NCI-H748 treated with DMSO at 0.1 percent for 48 hours (cell line): ENCODE measurements around the gene IQCH.
"Not testable (repeated sequence)": the region's sequence is repeated elsewhere in the genome, so short reads cannot be mapped to it uniquely, and the experiment has no call there.

Experiments used
- DNase-seq: peaks from one replicate; lab custom pipeline; 2025; lab: John Stamatoyannopoulos, UW

The IQCH gene

DNA sequence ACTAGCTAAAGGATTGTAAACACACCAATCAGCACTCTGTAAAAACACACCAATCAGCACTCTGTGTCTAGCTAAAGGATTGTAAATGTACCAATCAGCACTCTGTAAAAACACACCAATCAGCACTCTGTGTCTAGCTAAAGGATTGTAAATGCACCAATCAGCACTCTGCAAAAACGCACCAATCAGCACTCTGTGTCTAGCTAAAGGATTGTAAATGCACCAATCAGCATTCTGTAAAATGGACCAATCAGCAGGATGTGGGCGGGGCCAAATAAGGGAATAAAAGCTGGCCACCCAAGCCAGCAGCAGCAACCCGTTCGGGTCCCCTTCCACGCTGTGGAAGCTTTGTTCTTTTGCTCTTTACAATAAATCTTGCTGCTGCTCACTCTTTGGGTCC, 8.0 kb upstream of the IQCH start:
- not testable (repeated sequence) for DNase-seq

DNA sequence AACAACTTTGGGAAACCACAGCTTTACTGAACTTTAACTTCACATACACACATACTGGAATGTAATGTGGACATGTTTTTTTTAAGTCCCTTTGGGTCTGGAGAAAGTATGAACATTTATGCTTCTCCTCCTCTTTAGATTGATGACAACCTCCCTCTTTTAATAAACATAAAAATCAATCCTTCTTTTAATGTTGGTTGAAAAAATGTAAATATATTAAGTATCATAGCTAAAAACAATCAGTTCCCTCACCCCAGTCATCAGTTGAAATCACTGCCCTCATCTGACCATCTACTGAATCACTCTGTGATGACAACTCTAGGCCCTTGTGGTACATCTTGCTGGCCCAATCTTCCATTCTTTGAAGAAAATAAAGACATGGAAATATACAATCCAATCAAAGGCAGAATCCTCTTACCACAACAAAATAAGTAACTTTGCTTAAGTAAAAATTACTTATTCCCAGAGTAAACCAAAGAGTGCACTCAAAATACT, 6.5 kb upstream of the IQCH start:
- no peak for DNase-seq

GRCh38 chr15:67249830-67250229, 4.8 kb upstream of the IQCH start:
- DNase-seq: no peak

- no peak for DNase-seq
Measured at GRCh38 chr15:67251318-67251717, 3.3 kb upstream of the IQCH start.

GRCh38 chr15:67253101-67253500, 1.5 kb upstream of the IQCH start:
- no peak for DNase-seq

DNA sequence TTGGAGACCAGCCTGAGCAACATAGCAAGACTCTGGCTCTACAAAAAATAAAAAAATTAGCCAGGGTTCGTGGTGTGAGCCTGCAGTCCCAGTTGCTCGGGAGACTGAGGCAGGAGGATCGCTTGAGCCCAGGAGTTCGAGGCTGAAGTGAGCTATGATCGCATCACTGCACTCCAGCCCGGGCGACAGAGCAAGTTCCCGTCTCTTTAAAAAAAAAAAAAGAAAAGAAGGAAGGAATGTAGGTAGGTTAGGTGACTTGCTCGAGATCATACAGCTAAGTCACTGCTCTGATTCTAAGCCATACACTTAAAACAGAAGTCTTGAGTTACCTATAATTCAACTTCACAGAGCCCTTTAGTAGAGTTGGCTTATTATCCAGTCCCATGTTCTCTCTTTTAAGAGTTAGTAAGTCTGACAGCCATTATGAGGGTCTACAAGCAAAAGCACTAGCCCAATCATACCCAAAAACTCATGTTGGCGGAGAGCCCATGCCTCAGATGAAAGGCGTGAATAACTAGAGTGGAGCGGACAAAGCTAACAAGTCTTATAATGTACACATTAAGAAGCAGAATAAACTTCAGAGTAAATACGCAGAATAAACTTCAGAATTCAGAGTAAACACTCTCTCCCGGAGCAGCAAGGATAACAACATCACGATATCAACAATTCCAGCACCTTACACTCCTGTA, 893 bp upstream of the IQCH start:
- no peak for DNase-seq

DNA sequence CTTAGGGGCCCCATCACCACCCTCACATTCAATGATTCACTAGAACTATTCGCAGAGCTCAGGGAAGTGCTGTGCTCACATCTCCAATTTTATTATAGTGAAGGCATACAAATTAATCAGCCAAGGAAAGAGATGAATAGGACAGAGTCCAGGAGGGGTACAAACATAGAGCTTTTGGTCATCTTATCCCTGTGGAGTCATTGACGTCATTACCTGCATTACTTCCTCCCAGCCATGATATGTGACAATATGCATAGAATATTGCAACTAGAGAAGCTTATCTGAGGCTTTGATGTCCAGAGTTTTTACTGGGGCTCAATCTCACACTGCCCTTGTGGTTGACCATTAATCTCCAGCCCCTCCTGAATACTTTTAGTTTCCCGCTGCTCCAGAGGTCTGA, 1.5 kb downstream of the IQCH start:
- no peak for DNase-seq

- DNase-seq: not testable (repeated sequence)
Measured at GRCh38 chr15:67258412-67258811, 3.8 kb downstream of the IQCH start.

DNA sequence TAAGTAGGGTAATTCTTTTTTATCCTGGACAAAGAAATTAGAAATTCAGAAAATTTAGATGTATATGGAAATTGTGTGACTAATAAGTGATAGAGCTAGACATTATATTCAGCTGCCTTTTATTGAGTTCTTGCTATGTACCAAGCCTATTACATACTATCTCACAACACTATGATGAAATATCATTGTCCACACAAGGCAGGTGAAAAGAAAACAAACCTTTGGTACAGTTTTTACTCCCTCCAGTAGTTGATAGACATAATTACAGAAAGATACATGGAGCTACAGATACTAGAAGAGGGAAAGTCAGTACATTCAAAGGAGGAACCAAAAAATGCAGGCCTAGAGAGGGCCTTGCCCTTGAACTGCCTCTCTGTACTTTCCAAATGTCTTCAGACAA, 4.8 kb downstream of the IQCH start:
- no peak for DNase-seq

DNA sequence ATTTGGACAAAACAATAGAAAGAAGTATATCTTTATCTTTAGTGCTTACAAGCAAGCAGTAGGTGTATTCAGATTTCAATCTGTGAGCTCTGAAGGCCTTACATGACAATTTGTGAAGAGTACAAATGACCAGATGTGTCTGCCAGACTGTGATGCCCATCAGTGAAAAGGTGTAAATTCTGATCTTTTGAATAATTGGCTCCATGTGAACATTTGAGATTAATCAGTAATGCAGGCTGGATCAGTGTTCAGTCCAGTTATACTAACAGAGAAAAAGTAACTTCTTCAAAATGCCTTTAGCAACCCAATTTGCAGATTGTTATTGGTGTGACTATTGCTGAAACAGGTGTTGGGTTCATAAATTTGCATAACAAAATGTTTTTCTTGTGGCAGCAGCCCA, 5.2 kb downstream of the IQCH start:
- DNase-seq: no peak

GRCh38 chr15:67266870-67267269, 12.3 kb downstream of the IQCH start:
- no peak for DNase-seq

DNA sequence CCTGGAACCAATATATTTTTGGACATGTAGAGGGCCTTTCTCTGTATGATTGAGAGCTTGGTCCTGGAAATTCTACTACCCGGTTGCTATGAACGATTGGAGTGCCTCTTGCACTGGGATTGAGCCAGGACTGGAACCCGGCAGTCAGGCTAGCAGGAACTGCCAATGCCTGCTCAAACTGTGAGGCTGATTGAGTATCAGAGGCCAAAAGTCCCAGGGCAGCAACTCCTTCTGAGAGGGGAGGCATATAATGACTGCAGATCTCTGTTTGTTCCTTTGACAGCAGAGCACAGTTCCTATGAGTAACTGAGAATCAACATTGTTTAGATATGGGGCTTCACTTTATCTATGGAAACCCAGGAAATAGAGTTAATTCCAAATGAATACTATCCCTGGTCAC, 12.9 kb downstream of the IQCH start:
- DNase-seq: no peak

DNA sequence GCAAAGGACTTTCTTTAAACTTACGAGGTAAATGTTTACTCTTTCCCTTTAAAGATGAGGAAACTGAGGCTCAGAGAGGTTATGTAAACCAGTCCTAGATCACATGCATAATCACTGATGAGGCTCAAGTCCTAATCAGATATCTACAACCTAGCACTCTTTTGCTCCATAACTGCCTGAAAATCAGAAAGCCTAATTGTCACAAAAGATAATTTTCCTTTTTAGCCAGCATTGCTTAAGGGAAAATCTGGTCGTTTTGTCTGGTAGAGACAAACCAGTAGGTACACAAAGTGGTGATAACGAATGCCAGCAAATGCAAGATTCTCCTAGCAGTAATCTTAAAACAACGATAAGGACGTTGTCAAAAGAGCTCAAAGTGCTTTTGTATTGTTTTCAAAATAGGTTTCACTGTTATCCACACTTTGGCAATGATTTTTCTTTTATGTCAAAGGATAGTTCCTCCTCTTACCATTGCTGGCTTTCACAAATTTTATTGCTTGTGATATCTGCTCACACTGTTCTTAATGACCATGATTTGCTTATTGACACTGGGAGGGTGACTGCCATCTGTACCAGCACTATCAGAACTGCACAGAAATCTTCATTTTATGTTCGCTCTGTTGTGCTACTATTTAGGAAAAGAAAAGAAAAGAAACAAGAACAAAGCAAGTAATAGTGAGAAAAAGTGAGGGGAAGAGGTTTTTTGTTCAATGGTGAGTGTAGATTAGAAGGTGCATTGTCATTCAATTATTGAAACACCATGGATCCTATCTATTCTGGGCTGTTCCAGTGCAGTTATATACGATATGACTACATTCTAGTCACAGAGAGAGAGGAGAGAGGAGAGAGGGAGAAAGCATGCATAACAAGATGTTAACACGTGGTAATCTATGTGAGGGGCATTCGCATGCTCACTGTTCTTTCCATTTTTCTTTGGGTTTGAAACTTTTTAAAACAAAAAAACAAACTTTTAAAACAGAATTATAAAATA, 13.7 kb downstream of the IQCH start:
- no peak for DNase-seq

GRCh38 chr15:67274236-67274635, 19.6 kb downstream of the IQCH start:
- DNase-seq: no peak

DNA sequence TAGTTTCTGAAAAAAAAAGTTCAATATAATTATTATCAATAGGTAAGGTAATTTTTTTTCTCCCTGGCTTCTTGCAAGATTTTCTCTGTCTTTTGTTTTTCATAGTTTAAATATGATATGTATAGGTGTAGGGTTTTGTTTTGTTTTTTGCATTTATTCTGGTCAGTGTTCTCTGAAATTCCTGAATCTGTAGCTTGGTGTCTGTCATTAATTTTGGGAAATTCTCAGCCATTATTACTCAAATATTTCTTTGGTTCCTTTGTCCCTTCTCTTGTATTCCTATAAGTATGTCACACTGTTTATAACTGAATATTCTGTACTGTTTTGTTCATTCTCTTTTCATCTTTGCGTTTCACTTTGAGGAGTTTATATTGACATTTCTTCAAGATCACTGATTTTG, 22.1 kb downstream of the IQCH start:
- no peak for DNase-seq

- no peak for DNase-seq
Measured at GRCh38 chr15:67280217-67280616, 25.6 kb downstream of the IQCH start.

DNA sequence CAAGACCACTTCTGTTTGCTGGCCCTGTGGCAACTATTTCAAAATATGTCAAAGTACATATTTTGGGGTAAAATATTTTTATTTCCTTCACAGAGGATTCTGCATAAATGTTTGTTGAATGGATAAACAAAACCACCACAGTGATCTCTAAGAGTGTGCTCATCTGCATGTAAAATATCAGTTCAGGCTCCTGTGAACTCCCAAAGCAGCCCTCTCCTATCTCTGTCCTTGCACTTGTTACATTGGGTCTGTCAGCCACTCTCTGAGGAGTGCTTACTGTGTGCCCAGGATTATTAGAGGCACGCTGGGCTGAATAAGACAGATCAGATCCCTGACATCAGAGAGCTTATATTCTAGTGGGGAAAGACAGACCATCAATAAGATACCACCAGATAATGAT, 27.1 kb downstream of the IQCH start:
- DNase-seq: no peak

- not testable (repeated sequence) for DNase-seq
Measured at GRCh38 chr15:67285625-67286024, 31.0 kb downstream of the IQCH start.

DNA sequence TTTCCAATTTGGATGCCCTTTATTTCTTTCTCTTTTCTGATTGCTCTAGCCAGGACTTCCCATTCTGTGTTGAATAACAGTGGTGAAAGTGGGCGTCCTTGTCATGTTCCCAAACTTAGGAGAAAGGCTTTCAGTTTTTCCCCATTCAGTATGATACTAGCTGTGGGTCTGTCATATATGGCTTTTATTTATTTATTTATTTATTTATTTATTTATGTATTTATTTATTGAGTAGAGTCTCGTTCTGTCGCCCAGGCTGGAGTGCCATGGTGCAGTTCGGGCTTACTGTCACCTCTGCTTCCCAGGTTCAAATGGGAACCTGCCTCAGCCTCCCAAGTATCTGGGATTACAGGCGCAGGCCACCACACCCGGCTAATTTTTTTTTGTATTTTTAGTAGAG, 31.8 kb downstream of the IQCH start:
- not testable (repeated sequence) for DNase-seq

DNA sequence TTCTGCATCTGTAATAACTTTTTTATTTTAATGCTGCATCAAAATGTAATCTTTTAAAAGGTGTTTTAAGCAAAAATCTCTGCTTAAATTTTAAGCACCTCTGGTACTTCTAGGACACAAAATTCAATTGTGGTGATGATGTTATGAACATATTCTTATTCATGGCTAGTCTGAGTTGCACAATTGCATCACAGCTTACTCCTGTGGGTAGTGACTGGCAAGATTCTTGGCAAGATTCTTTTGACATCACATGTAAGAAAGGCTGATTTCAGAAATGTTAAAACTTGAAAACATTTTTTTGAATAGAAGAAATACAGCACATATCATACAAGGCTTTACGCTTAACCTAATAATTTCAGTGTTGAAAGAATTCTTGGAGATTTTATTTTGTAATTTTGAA, 35.7 kb downstream of the IQCH start:
- DNase-seq: no peak

GRCh38 chr15:67296188-67296587, 41.6 kb downstream of the IQCH start:
- no peak for DNase-seq

DNA sequence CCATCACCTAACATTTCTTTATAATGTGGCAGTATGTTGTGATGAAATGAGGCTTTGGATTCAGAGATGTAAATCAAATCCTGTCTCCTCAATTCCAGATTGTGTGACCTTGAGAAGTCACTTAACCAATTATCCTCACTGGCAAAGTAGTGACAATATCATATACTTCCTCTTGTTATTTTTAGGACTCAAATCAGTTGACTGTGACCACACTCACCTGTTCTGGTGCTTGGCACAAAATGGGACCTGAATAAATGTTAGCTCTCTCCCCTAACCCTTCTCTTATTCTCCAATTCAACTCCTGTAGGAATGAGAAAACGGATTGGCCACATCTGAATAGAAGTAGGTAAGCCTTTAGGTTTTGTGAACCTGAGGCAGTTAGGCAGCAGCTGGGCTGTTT, 42.1 kb downstream of the IQCH start:
- no peak for DNase-seq
